ENCODE data around the gene ANO7. TPM values are rescaled to one million over a fixed set of nuclear protein-coding genes. Genes with fewer than 3 reads are reported as not detected.

ANO7 gene
- total and polyA plus RNA-seq, 2 of the 8 experiments (the other 6 are each of a cell fraction or from before 2014, with no cell fraction given): 3.2 to 6.9 TPM

DNA sequence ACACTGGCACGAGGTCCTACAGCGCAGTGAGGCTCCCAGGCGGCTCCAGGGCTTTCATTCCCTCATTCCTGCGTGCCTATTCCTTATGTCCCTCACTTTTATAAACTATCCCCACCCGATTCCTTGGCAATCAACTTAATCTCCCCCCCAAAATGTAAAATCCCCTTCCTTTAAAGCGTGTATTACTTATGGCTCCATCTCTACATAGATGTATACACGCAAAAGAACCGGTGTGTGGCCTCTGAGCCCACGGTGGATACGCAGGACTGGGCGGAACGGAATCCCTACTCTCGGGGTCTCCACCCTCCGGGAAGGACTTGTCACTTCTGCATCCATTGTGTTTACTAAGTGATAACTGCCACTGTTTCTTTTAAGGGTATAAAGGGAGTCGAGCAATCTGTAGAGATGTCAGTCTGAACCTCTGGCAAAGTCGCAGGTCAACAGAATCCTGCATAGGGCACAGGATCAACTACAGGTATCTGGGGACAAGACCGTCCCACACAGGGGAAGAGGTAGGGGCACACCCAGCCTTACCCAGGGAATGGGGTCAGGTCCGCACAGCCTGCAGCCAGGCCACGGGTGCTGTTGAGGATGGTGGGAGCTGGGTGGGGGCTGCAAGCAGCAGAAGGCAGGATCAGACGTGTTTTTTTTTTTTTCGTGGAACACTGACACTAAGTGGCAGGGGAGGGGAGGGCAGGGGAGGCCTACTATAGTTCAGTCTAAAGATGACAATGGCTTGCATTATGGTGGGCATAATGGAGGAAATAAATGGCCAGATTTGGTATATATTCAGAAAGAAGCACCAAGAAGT, 84.9 kb downstream of the ANO7 start:
- WGBS, 2 experiments (ENCODE audit: extremely low coverage in 1 of 2, insufficient coverage in 1 of 2, insufficient read length in 1 of 2, insufficient replicate concordance in 2 of 2, low coverage in 1 of 2, low lambda C conversion rate in 2 of 2, missing lambda C conversion rate in 1 of 2): 66% methylated on average over 21 of the region's 21 CpGs; no CpG with 5 or more reads in 1 of the 2 experiments
- H3K4me2 ChIP-seq (ENCODE audit: insufficient read depth in 1 of 2, low read depth in 2 of 2, low read length in 2 of 2): peak overlapping the region; percentile 69 to 77
- H3K27ac ChIP-seq (ENCODE audit: low read depth, low read length): 0 out of 2 replicates have a peak overlapping the region, but pooled peaks have one; percentile 14
- DNase-seq (ENCODE audit: low read depth in 1 of 2, low spot score in 2 of 2) (no peak), FAIRE-seq (no peak)
- TF ChIP-seq NRF1 (IDR thresholded peaks at IDR 0.05; ENCODE audit: low read depth, low read length): no peak
- TF ChIP-seq HDAC2 (IDR thresholded peaks at IDR 0.05; ENCODE audit: borderline replicate concordance in 1 of 2, low read depth in 2 of 2, low read length in 2 of 2): no peak
- TF ChIP-seq MAX (IDR thresholded peaks at IDR 0.05): 0 out of 2 replicates have a peak, but pooled peaks have one; percentile 37
- H3K79me1 ChIP-seq (ENCODE audit: low read depth, low read length): peaks cover 24% of the 10 kb centered on the region
- peaks cover 10 to 84% of the 10 kb centered on the region in 2 experiments for H3K79me2 ChIP-seq (ENCODE audit: control insufficient read depth in 1 of 2, insufficient read depth in 2 of 2, low read length in 2 of 2)
- H2BK12ac ChIP-seq (ENCODE audit: low read depth, low read length): no peak overlapping the region
- H2BK20ac ChIP-seq (ENCODE audit: low read length): no peak overlapping the region
- H4K91ac ChIP-seq (replicated peaks; ENCODE audit: insufficient read length, low read length): no peak overlapping the region
- no peaks in the 10 kb centered on the region for H3K9me3 ChIP-seq (ENCODE audit: insufficient read depth in 2 of 2, low read depth in 1 of 2, low read length in 1 of 2)
- H2AFZ ChIP-seq (ENCODE audit: low read length): no peak overlapping the region
- no peak overlapping the region for H4K5ac ChIP-seq (ENCODE audit: insufficient read length, low read depth, low read length)
- H3K4me3 ChIP-seq (ENCODE audit: extremely low read depth in 1 of 4, insufficient read depth in 2 of 4, low read depth in 3 of 4, low read length in 4 of 4): peak overlapping the region; percentile 44 to 83 (median 62)
- H3K27me3 ChIP-seq (replicated peaks in 1 of 4; ENCODE audit: control insufficient read depth in 3 of 4, extremely low read depth in 1 of 4, insufficient read depth in 3 of 4, low read length in 3 of 4): no peaks in the 10 kb centered on the region
- peaks cover 8% of the 10 kb centered on the region; the same call in 1 of the 2 replicates for H3K23me2 ChIP-seq (ENCODE audit: low read depth, low read length)
- H2BK5ac ChIP-seq (ENCODE audit: low read depth, low read length): 0 out of 2 replicates have a peak overlapping the region, but pooled peaks have one; percentile 52
- H3K4me1 ChIP-seq (replicated peaks in 1 of 4; ENCODE audit: control insufficient read depth in 3 of 4, insufficient read depth in 4 of 4, low read length in 3 of 4): peaks cover 0 to 11% (median 3%) of the 10 kb centered on the region in 4 experiments; a peak in 5 of 7 replicates
- H2BK120ac ChIP-seq (replicated peaks; ENCODE audit: low read depth, low read length): no peak overlapping the region
- CTCF ChIA-PET (ENCODE audit: partially characterized antibody): no interaction called here
- no peak overlapping the region for H3K4ac ChIP-seq (replicated peaks; ENCODE audit: insufficient read length, low read depth, low read length)
- no peak overlapping the region for H2BK15ac ChIP-seq (ENCODE audit: low read length)
- no peak overlapping the region for H3K14ac ChIP-seq (ENCODE audit: insufficient read length)
- H3K23ac ChIP-seq (ENCODE audit: insufficient read length): no peak overlapping the region
- H3K36me3 ChIP-seq (ENCODE audit: control insufficient read depth in 2 of 4, insufficient read depth in 4 of 4, low read length in 3 of 4): peaks cover 0 to 2% (median 0%) of the 10 kb centered on the region in 4 experiments; a peak in 2 of 8 replicates
- no peak overlapping the region for H4K8ac ChIP-seq (ENCODE audit: extremely low read depth, insufficient read depth, low read length)
- H3K9ac ChIP-seq (replicated peaks in 1 of 4; ENCODE audit: extremely low read depth in 1 of 4, low read depth in 3 of 4, low read length in 3 of 4): peak overlapping the region in 1 of 4 experiments; percentile 61; a peak in 3 of 7 replicates
- peak overlapping the region; percentile 13; the same call in 1 of the 2 replicates for H3K18ac ChIP-seq (ENCODE audit: extremely low read depth, low read length)
- H2AK5ac ChIP-seq (ENCODE audit: low read depth, low read length): no peak overlapping the region
- POLR2A ChIA-PET (ENCODE audit: partially characterized antibody): interaction anchor here (1.6 kb wide), 1 partner anchor 43 kb away, joined by 4 read pairs; the partner anchor contains the start of gene SEPTIN2
- no peak overlapping the region for H3K56ac ChIP-seq (replicated peaks; ENCODE audit: insufficient read length, low read depth, low read length)
- H4K20me1 ChIP-seq (replicated peaks in 1 of 2; ENCODE audit: control insufficient read depth in 1 of 2, insufficient read depth in 2 of 2, low read length in 2 of 2): peaks cover 14 to 42% of the 10 kb centered on the region in 2 experiments
